Stimulated activated CD8-positive, alpha-beta memory T cell treated with anti-CD3 and anti-CD28 coated beads, Interleukin-4, amount 100 ng/mL, for 24 hours (primary cell): Measurements from ENCODE around the gene FOXL3.
"Not testable (repeated sequence)": the region's sequence is repeated elsewhere in the genome, so short reads cannot be mapped to it uniquely, and the experiment has no call there.

Experiments
- DNase-seq: peaks from one replicate; pipeline ENCODE4 v3.0.0-alpha.2; 2020; ENCODE audit warnings: low read depth

The FOXL3 gene

DNA sequence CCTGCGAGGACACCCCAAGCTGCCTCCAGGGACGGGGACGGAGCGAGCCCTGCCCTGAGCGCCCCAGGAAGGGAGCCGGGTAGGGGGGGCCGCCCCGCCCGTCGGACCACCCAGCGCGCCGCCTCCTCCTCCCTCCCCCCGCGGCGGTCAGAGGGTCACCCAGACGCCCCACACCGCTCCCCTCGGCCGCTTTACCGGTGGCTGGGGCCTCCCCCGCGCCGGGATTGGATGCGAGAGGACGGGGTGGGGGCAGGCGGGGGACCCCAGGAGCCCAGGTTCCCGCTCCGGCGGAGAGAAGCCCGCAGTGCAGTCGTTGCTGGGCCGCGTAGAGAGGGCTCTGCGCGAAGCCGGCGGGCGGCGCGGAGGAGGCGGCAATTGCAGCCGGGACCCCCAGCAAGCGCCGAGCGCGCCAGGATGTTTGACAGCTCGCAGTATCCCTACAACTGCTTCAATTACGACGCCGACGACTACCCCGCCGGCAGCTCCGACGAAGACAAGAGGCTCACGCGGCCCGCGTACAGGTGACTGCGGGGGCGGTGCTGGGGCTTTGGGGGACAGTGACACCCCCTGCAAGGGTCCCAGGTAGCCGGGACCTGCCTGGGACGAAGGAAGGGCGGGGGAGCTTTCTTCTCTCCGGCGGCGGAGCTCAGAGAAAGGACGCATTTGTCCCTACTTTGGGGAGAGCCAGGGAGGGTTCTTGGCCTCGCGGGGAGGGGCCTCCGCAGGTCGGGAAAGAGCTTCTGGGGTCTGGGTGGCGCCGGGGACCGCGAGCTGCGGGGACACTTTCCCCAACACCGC is at the start of gene FOXL3:
Gene FOXL3 (plus strand): TSS at position 415 of the 798 bp plus-strand sequence. CDS start 0 bp downstream, at position 415.
- DNase-seq = no peak

DNA sequence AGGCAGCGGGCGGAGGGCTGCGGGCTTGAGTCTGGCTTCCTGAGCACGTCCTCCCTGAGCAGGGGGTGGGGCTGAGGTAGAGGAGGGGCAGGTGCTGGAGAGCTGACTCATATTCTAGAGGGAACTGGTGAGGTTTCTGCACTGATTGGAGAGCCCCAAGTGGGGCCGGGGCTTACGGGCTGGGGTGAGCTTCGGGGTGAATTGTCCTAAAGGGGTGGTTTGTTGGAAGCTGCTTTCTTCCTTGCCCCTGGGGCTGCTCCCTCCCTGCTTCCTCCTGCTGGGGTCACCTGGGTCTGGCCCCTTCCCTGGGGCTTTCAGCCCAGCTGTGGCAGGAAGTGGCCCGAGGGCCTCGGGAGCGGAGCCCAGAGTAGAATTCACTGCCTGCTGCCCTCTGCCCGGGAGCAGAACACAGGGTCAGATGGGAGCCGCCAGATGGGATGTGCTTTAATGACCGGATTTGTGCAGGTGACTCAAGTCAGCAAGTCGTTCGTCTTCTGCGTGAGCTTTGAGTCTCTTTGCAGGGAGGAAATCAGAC is 49.0 kb upstream of the FOXL3 start:
- DNase-seq = no peak

DNA sequence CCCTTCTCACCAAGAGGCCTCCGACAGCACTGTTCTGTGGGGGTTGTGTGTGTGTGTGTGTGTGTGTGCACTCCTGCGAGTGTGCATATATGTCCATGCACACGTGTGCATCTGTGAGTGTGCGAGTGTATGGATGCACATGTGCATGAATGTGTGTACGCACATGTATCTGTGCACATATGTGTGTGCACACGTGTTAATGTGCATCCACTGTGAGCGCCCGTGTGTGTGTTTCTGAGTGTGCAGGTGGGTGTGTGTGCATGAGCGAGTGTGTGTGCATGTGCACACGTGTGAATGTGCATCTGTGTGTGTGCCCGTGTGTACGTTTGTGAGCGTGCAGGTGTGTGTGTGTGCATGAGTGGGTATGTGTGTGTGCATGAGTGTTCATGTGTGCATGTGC is 48.5 kb upstream of the FOXL3 start:
- DNase-seq = no peak

DNA sequence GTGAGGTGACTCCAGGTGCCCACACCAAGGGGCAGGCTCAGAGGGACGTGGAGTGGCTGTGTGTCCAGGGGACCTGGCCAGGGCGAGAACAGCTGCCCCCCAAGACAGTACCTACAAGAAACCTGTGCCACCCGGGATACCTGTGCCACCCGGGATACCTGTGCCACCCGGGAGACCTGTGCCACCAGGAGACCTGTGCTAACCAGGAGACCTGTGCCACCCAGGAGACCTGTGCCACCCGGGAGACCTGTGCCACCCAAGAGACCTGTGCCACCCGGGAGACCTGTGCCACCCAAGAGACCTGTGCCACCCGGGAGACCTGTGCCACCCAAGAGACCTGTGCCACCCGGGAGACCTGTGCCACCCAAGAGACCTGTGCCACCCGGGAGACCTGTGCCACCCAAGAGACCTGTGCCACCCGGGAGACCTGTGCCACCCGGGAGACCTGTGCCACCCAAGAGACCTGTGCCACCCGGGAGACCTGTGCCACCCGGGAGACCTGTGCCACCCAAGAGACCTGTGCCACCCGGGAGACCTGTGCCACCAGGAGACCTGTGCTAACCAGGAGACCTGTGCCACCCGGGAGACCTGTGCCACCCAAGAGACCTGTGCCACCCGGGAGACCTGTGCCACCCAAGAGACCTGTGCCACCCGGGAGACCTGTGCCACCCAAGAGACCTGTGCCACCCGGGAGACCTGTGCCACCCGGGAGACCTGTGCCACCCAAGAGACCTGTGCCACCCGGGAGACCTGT is 47.0 kb upstream of the FOXL3 start:
- DNase-seq = not testable (repeated sequence)

DNA sequence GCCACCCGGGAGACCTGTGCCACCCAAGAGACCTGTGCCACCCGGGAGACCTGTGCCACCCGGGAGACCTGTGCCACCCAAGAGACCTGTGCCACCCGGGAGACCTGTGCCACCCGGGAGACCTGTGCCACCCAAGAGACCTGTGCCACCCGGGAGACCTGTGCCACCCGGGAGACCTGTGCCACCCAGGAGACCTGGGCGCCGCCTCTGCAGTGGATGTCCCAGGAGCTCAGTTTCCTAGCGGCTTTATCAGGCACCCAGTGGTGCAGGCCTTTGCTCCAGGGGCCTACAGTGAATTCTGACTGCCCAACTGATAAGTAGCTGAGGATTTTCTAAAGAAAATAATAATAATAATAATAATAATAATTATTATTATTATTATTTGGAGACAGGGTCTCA is 46.4 kb upstream of the FOXL3 start:
- not testable (repeated sequence) for DNase-seq

DNA sequence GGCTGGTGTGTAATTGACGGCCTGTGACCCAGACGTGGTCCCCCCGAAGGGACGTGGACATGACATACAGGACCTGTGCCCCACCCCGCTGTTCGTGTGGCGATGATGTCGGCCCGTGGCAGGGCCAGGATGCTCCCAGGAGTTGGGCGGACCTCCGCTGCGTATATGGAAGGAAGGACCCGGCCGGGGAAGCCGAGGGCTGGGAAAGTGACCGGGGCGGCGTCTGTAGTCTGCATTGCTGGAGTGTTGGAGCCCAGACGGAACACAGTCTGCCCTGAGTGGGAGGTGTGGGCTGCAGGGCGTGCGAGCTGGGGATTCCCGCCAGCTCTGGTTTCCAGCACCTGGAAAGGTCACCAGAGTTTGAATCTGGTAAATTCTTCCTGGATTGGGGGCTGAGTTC is 45.0 kb upstream of the FOXL3 start:
- DNase-seq = no peak

DNA sequence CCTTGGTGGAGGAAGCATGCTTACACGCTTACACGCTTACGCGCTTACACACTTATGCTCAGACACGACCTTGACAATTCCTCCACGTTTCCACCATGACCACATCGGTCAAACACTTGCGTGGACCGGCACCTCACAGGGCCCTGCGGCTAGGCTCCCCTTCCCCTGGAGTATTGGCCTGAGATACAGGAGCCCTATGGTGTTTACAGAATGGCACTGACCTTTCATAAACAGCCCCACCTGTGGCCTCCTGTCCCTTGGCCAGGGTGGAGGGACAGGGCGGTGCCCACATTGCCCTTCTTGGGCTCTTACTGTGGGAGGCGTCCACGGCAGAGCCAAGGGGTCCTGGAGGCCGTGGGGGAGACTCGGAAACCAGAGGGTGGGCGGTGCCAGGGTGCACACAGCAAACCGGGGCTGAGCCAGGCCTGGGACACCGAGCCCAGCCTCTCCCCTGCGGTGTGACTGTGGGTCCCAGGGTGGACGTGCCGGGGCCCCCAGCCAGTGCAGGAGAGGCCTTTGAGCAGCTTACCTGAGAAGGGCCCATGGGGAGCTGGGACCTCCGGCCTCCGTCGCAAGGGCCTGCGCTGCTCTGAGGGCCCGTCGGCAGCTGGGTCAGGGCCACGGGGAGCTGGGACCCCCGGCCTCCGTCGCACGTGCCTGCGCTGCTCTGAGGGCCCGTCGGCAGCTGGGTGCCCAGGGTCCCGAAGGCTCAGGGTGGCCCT is 44.2 kb upstream of the FOXL3 start:
- DNase-seq = no peak

DNA sequence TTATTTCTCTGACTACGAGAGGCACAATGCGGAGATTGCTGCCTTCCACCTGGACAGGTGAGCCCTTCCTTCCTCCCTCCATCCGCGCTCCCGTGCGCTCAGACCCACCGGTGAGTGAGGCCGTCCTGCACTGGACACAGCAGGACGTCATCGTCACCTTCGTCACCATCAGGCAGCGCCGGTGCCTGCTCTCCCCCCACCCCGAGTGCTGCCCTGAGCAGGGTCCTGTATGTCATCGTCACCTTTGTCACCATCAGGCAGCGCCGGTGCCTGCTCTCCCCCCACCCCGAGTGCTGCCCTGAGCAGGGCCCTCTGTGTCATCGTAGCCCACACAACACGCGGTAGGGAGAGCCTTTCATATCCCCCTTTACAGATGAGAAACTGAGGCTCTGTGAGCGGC is 43.5 kb upstream of the FOXL3 start:
- no peak for DNase-seq

DNA sequence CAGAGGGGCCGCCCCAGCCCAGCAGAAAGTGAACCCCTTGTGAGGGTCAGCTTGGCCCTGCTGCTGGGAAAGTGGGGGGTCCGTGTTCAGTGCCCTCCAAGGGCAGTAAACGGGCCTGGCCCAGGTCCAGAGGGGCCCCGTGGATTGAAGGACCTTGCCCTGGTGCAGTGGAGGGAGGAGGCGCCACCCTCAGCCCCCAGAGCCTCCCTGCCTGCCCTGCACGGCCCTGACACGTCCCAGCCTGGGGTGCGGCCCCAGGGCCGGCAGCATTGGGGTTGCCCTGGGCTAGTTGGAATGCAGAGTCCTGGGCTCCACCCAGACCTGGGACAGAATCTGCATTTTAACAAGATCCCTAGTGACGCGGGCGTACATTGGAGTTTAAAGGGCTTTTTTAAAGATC is 42.8 kb upstream of the FOXL3 start:
- DNase-seq = no peak

DNA sequence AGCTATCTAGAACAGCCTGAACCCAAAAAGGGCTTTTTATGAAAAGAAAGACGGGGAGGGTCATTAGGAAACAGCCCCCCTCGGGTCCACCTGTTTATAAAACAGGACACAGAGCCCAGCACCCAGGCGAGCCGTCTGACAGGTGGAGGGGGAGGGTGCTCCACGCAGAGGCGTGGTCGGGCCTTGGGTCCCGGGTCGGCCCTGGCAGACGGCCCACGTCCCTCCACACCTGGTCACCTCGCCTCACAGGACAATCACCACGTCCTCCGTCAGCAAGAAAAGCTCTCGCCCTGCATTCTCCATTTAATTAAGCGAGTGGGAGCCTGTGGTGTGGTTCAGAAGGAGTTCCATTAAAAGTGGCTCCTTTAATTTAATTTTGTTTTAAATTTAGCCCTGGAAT is 42.3 kb upstream of the FOXL3 start:
- no peak for DNase-seq

DNA sequence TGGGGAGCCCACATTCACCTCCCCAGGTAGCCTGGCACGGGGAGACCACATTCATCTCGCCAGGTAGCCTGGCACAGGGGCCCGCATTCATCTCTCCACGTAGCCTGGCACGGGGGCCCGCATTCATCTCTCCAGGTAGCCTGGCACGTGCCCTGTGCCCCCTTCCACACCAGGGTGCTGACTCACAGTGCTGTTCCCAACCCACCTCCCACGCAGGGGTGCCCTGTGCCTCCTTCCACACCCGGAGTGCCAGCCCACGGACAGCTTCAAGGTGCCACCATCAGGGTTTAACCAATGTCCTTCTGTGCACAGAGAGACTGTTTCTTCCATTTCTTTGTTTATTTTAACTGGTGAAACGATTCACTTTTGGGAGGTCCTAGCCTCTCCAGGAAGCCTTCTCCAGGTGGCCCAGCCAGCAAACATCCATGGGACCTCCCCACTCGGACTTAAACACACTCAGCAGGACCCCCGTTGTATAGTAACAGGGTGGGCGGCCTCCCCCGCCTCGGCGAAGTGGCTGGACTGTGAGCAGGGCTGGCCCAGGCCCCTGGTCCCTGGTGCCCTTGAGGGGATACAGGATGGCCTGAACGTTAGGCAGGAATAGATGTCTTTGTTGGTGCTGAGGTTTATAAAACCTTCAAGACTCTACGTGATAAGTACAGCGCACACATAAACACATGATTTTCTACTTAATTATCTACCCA is 41.1 kb upstream of the FOXL3 start:
- no peak for DNase-seq

DNA sequence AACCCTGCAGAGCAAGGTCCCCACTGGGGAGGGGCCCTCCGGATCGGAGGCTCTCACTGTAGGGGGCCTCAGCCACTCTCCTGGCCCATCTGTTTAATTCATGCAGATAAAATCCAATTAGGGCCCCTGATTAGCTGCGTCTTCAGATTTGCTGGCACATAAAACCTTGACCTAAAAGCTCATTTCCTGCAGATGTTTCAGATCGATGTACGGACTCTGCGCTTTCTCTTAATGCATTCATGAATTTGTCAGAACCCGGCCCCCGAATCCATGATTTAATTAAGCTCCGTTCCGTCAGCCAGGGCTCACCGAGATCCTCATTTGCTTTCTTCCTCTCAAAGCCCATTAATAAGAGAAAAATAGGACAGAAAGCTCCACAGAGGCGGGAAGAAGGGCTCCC is 40.0 kb upstream of the FOXL3 start:
- DNase-seq = no peak

DNA sequence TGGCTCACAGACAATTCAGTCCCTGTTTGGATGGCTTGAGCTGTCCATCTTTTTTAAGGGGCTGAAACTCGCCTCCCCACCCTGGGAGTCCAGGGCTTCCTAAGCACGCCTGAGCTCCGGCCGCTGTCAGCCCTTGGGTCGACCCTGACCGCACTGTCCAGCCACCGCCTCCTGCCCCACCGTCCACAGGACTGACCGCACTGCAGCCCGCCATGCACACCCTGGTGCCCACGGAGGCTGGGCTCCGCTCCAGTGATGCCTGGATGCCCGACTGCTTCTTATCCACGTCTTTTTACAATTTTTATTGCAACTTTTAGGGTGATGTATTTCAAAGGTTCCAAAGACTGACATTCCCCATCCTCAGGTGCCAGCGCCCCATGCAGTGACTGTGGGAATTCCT is 39.4 kb upstream of the FOXL3 start:
- no peak for DNase-seq

DNA sequence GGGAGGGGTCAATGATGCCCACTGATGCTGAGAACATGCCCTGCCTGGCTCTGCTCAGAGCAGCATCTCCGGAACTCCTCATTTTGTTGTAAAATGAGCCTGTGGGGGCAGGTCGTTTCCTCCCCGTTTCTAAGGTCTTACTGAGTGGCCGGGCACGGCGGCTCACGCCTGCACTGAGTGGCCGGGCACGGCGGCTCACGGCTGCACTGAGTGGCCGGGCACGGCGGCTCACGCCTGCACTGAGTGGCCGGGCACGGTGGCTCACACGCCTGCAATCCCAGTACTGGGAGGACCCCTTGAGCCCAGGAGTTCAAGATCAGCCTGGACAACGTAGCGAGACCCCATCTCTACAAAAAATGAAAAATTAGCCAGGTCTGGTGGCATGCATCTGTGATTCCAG is 39.0 kb upstream of the FOXL3 start:
- no peak for DNase-seq

DNA sequence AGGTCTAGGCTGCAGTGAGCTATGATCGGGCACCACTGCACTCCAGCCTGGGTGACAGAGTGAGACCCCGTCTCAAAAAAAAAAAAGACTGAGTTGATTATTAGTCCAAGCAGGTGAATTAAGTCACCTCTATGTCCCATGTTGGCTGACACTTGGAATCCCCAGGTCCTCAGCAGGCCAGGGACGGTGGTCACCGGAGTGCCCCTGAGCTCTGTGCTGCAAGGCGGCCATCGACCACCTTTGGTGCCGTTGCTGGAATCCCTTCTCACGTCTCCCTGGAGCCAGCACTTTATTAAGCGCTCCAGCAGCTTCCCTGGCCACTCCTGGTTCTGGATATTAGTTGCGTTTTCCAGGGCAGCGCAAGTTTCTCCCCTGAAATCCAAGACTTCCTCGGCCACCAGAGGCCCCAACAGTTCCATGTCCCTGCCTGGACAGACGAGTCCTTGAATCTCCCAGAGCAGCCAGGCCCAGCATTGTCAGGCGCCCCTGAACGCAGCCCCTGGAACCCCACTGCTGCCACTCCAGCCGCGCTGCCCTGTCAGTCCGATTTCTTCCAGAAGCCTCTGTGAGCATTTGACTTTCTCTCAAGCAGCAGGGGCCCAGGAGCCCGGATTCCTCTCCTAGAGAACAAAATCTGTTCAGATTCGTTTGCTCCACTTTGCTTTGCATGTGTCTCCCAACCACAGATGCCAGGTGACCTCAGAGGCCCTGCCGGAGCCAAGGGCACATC is 38.4 kb upstream of the FOXL3 start:
- no peak for DNase-seq

DNA sequence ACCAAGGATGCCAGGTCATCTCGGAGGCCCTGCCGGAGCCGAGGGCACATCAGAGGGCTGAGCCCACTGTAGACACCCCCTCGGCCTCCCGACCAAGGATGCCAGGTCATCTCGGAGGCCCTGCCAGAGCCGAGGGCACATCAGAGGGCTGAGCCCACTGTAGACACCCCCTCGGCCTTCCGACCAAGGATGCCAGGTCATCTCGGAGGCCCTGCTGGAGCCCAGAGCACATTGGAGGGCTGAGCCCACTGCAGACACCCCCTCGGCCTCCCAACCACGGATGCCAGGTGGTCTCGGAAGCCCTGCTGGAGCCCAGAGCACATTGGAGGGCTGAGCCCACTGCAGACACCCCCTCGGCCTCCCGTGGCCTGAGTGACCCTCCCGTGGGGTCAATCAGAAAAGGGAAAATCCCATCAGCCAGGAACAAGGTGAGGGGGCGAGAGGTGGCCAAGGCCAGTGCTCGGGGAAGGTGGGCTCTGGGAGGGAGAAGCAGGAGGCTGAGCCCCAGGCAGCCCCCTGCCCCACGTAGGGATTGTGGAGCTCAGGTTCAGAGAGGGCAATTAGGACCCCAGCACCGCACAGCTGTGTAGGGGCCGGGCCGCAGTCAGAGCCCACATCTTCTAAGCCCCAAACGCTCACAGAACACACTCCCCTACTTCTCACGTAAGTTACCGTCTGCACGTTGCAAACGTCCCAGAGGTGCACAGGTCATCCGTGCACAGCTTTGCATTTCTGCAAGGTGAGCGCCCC is 37.6 kb upstream of the FOXL3 start:
- DNase-seq = no peak

DNA sequence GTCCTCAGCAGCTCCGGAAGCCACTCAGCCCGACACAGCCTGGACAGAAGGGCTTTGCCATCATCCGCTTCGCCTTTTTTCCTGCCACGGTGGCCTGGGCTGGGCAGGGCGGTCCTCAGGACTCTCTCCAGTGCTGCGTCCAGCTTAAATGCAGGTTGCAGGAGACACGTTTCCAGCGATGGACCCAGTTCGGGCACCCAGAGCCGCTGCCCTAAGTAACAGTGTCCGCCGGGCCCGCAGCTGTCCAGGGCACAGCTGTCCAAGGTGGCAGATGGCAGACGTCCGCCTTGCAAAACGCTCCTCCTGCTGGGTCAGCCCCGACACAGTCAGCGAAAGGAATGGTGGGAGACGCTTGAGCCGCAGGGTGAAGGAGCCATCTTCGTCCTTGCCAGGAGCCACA is 37.0 kb upstream of the FOXL3 start:
- DNase-seq = no peak

DNA sequence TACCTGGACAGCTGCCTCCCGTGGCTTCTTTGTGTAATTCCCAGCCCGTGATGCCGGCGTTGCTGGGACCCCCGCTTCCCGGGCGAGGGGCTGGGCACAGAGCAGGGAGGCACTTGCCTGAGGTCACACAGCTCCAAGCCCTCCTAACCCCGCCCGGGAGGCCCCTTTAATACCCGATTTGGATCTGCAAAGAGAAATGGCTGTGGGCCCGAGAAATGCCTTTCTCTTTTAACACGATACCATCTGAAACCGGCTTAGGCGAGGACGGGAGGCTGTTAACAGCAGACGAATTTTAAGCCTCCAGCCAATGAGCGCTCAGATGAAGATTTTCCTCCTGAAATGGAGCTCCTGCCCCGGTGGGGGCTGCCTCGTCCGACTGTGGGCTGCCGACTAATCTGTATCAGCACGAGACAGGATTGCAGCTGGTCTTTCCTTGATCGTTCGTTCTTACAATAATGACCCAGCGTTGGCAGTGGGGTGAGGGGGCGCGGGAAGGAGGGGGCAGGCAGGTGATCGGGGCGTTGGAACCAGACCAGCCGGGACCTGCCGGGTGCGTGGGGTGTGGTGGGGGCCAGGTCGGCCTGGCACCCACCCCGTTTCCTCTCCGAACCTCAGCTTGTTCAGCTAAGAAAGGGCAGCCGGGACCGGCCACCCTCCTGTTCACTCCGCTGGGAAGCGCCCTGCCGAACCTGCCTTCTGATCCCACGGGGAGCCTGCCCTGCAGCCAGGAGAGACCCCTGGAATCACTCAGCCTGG is 36.2 kb upstream of the FOXL3 start:
- DNase-seq = no peak

DNA sequence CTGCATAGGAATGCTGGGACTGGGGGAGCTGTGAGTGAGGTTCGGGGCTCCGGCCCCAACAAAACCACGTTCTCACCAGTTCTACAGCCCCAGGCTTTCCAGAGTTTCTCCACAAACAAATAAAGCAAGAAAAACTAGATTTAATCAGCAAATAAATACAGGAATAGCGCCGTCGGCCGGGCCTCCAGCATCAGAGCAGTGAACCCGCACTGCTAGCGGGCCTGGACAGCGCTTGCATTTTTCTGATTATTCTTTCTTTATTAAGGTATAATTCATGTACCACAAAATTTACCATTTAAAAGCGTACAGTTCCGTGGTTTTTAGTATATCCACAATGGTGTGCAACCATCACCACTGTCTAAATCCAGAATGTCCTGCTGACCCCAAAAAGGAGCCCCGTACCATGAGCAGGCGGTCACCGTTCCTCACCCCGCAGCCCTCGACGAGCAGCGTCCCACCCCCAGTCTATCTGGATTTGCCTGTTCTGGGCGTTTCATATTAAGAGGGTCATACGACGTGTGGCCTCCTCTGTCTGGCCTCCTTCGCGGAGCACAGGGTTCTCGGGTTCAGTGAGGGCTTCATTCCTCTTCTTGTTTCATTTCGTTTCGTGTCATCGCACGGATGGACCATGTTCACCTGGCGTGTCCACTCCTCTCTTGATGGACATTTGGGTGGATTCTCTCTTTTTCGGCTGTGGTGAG is 35.5 kb upstream of the FOXL3 start:
- no peak for DNase-seq
